GM12873 (cell line): Measurements from ENCODE around the gene TUBA4B.

Source experiments
- TF ChIP-seq, protein P1 (sequence below): IDR thresholded peaks from 2 replicates; pipeline ENCODE4 v1.5.1; 2012; ENCODE audit warnings: low read depth, mild to moderate bottlenecking, moderate library complexity, low read length, control low read depth; ENCODE audit not compliant: insufficient read depth; ENCODE audit errors: missing control alignments

The TUBA4B gene

DNA sequence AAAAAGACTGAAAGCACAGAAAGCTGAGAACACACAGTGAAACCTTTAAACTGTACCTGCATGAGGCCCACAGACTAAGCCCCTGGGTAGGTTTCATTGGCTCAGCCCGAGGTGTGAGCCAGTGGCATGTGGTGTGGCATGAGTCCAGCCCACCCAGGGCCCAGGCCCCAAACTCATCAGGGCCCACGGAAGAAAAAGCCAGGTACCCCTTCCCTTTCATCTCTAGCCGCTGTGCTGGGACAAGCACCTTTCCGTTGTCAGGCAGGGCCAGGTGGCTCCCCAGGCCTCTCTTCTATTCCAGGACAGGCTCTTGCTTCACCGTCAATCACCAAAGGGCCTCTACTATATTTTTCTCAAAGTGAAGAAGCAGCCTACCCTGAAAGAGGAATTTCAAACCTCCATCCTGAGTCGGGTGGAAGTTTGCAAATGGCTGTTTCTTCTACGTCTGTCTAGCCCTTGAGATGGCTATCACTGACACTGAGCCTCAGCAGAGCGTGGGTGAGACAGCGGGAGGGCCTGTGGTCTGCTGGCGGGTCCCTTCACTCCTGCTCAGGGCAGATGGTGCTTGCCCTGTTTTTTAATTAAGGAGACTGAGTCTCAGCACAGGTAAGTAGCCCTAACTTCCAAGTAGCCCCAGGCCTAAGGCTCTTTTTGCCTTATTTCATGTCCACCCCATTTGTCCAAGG lies 34.7 kb downstream of the TUBA4B start:
- TF ChIP-seq, protein P1, sequence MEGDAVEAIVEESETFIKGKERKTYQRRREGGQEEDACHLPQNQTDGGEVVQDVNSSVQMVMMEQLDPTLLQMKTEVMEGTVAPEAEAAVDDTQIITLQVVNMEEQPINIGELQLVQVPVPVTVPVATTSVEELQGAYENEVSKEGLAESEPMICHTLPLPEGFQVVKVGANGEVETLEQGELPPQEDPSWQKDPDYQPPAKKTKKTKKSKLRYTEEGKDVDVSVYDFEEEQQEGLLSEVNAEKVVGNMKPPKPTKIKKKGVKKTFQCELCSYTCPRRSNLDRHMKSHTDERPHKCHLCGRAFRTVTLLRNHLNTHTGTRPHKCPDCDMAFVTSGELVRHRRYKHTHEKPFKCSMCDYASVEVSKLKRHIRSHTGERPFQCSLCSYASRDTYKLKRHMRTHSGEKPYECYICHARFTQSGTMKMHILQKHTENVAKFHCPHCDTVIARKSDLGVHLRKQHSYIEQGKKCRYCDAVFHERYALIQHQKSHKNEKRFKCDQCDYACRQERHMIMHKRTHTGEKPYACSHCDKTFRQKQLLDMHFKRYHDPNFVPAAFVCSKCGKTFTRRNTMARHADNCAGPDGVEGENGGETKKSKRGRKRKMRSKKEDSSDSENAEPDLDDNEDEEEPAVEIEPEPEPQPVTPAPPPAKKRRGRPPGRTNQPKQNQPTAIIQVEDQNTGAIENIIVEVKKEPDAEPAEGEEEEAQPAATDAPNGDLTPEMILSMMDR = no peak

DNA sequence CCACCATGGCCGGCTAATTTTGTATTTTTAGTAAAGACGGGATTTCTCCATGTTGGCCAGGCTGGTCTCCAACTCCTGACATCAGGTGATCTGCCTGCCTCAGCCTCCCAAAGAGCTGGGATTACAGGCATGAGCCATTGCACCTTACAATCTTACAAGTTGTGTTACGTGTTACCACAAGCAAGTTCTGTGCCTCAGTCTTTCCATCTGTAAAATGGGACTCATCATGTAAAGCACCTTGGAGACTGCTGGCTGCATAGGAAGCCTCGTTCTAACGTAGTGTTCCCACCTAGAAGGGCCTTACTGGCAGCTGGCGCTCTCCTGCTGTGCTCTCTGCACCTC lies 36.1 kb downstream of the TUBA4B start:
- TF ChIP-seq, protein P1 = no peak

DNA sequence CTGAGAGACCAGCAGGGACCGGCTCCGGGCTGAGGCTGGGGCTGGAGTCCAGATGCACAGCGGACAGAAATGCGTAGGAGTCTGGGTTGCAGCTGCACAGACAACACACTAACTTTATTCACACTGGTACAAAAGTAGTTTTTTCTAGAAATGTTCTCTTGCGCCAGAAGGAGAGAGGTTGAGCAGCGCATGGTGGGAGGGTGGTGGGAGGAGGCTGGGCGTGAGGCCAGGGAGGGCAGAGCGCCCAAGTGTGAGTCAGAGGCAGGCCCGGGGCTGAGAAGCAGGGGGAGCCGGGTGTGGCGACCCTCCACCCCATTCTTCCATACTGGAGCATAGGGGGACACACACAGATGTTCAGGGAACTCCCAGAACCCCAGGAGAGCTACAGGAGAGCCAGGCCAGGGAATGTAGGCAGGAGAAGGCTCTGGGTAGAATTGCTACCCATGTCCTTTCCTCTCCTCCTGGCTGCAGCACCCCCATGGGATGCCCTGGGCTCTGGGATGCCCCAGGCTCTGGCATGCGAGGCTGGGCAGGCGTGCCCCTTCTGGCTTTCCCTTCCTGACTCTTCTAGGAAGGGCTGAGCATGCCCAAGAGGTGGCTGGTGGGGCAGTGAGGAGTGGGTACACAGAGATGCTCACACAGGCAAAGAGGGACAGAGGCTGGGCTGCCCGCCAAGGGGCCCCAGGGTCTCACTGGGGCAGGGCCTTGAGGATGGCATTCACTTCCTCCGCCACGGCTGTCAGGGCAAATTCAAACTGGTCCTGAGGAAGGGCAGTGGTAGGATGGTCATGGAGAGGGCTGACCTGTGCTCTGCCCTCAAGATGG lies 36.7 kb downstream of the TUBA4B start:
- TF ChIP-seq, protein P1 = no peak

DNA sequence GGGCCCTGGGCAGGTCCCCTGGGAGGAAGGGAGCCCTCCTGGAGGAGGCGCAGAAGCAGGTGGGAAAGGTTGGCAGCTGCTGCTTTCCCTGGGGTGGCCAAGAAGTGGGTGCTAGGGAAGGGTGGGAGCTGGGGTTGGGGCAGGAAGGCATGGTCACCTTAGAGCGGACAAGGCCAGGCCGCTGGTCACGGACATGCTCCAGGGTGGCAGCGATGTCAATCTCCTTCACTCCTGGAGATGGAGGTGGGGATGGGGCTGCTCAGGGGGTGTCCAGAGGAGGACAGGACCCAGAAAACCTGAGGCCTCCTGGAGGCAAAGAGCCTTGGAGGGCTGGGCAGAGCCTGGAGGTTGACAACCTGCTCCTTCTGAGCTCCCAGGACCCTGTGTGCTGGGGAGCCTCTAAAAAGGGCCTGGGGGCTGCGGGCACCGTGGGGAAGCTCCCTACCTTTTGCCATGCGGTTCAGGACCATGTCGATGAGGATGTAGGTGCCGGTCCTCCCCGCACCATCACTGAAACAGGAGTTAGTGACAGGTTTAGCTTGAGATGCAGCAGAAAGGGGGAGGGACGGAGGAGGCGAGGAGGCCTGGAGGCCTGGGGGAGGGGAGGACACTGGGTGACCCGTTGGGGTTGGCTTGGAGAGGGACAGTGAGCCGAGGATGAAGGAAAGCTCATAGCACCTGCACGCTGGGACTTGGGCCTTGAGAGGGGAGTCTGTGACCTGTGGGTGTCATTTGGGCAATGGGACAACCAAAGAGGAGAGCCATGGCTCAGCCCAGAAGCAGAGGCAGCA lies 37.5 kb downstream of the TUBA4B start:
- TF ChIP-seq, protein P1 = no peak

DNA sequence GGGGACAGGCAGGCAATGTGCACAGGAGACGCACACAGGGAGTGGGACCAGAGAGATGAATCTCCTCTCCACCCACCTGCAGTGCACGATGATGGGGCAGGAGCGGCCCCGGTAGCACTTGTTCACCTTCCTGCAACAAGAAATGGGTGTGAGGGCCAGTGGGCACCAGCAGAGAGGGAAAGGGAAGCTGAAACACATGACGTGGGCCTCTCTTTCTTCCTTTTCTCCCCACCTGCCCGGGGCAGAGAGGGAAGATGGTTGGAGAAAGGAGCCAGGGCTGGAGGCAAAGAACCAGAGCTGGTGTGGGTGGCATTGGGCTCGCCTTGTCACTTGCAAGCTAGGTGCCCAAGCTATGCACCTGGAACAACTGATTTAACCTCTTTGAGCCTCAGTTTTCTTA lies 38.4 kb downstream of the TUBA4B start:
- TF ChIP-seq, protein P1 = no peak

DNA sequence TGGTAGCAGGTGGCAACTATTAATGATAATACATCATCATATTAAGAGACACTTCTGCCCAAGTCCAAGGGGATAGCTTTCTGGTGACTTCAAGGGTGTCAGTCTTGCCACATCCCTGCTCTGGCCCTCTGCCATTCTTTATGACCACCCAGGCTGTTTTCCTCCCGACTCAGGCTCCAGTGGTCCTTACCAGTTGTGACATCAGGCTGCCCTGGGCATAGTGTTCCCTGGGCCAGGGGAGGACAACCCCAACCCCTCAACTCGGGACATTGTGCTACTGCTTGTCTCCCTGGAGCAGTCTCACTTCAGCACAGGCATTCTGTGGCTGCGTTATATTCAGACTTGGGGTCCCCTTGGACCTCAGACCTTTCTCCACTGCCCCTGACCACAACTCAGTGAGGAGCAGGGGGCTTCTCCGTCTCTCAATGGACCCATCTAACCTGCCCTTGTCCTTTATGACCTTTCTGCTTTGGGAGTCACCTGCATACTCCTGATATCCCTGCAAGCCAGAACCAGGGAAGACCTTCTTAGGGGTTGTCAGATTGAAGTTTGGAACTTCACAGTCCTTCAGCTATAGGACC lies 39.0 kb downstream of the TUBA4B start:
- TF ChIP-seq, protein P1 = no peak
